GM12878 (cell line): ENCODE measurements around the gene MARF1. TPM values are rescaled to one million over a fixed set of nuclear protein-coding genes. Genes with fewer than 3 reads are reported as not detected.

ENCODE experiments used
- ATAC-seq: fragments of 200-7000 bp; cut with Tn5 transposase; 3 replicates; pipeline ENCODE4 v1.9.1; 2020; ENCODE audit warnings: mild to moderate bottlenecking, moderate library complexity
- BruUV-seq: library from RNA; stranded (reverse); fragments of 400-500 nt; replicated peaks from 2 replicates; lab custom pipeline; 2021; lab: Mats Ljungman, UMichigan
- CTCF ChIA-PET: fragments of 300-600 bp; sonication (Branson Sonifier 250); formaldehyde crosslinking; extraction: SDS; loops from one replicate; lab custom pipeline; 2021; ENCODE audit warnings: inconsistent platforms; lab: Yijun Ruan, JAX
- POLR2A ChIA-PET: fragments of 350-600 bp; formaldehyde crosslinking; extraction: SDS; loops from one replicate; lab custom pipeline; 2021; ENCODE audit warnings: inconsistent platforms; lab: Charles Lee
- RAD21 ChIA-PET: fragments of 300-600 bp; sonication (Branson Sonifier 250); formaldehyde crosslinking; loops from one replicate; lab custom pipeline; 2023; ENCODE audit warnings: antibody characterized with exemption; ENCODE audit not compliant: unreplicated experiment; lab: Charles Lee
- SMC1A ChIA-PET: fragments of 300-600 bp; sonication (Branson Sonifier 250); formaldehyde crosslinking; loops from one replicate; lab custom pipeline; 2023; ENCODE audit not compliant: unreplicated experiment, uncharacterized antibody; lab: Charles Lee
- DNase-seq: peaks from one replicate; pipeline ENCODE4 v3.0.0-alpha.2; 2011; ENCODE audit warnings: low read depth, low spot score
- FAIRE-seq: peaks from 3 replicates; lab custom pipeline; 2011; peaks lifted over from hg19 to GRCh38; lab: Jason Lieb, UNC
- H2AFZ ChIP-seq: 2 replicates; pipeline ENCODE4 v1.6.0; 2011; ENCODE audit warnings: low read depth, low read length, control low read depth; ENCODE audit not compliant: control insufficient read depth
- H3K27ac ChIP-seq: 2 replicates; pipeline ENCODE4 v1.5.1; 2011; ENCODE audit warnings: control low read depth; ENCODE audit not compliant: control insufficient read depth, insufficient read depth
- H3K27me3 ChIP-seq, 2 experiments: replicated peaks in 1 of 2; 2 replicates each; pipeline versions ENCODE4 v1.6.0 to v1.6.1; 2011; ENCODE audit warnings: low read length in 1 of 2; ENCODE audit not compliant: control insufficient read depth in 2 of 2, insufficient read depth in 2 of 2
- H3K36me3 ChIP-seq, 2 experiments: 2 replicates each; pipeline ENCODE4 v1.5.1; 2011; ENCODE audit warnings: low read length in 1 of 2; ENCODE audit not compliant: control insufficient read depth in 2 of 2, insufficient read depth in 2 of 2
- H3K4me1 ChIP-seq: 2 replicates; pipeline ENCODE4 v1.6.1; 2011; ENCODE audit warnings: mild to moderate bottlenecking, low read length, moderate library complexity, mixed read lengths; ENCODE audit not compliant: control insufficient read depth, insufficient read depth
- H3K4me2 ChIP-seq: 2 replicates; pipeline ENCODE4 v1.6.0; 2011; ENCODE audit warnings: control low read depth; ENCODE audit not compliant: control insufficient read depth, insufficient read depth
- H3K4me3 ChIP-seq: fragments of 200-600 bp; sonication (generic); 2 replicates; pipeline ENCODE4 v1.5.1; 2016
- H3K79me2 ChIP-seq: 2 replicates; pipeline ENCODE4 v1.6.0; 2011; ENCODE audit warnings: low read length; ENCODE audit not compliant: control insufficient read depth, insufficient read depth
- H3K9ac ChIP-seq: 2 replicates; pipeline ENCODE4 v1.8.0; 2011; ENCODE audit warnings: low read length, control low read depth, mixed read lengths; ENCODE audit not compliant: control insufficient read depth, insufficient read depth
- H3K9me3 ChIP-seq: replicated peaks from 3 replicates; pipeline ENCODE4 v1.5.1; 2011; ENCODE audit warnings: mild to moderate bottlenecking, low read length; ENCODE audit not compliant: control insufficient read depth, insufficient read depth
- H4K20me1 ChIP-seq: 2 replicates; pipeline ENCODE4 v1.6.0; 2011; ENCODE audit not compliant: control insufficient read depth, insufficient read depth
- MEF2A ChIP-seq: IDR thresholded peaks from 2 replicates; pipeline ENCODE4 v1.6.1; 2011; ENCODE audit warnings: low read depth, mild to moderate bottlenecking, low read length, moderate library complexity; ENCODE audit not compliant: insufficient read depth
- POLR2AphosphoS5 ChIP-seq: IDR thresholded peaks from 2 replicates; pipeline ENCODE4 v1.6.1; 2011; ENCODE audit warnings: mild to moderate bottlenecking, low read length, inconsistent platforms
- POU2F2 ChIP-seq: IDR thresholded peaks from 3 replicates; pipeline ENCODE4 v1.6.1; 2011; ENCODE audit warnings: low read depth, mild to moderate bottlenecking, low read length, borderline replicate concordance
- RUNX3 ChIP-seq: IDR thresholded peaks from 2 replicates; pipeline ENCODE4 v1.6.1; 2012; ENCODE audit warnings: low read length, inconsistent platforms
- TBL1XR1 ChIP-seq: IDR thresholded peaks from 2 replicates; pipeline ENCODE4 v1.6.1; 2012; ENCODE audit warnings: low read depth, low read length, improper control_type of control experiment
- TCF3 ChIP-seq: IDR thresholded peaks from 2 replicates; pipeline ENCODE4 v1.6.1; 2012; ENCODE audit warnings: low read depth, mild to moderate bottlenecking, low read length, borderline replicate concordance; ENCODE audit not compliant: insufficient read depth
- TCF7 ChIP-seq: IDR thresholded peaks from 2 replicates; pipeline ENCODE4 v1.6.1; 2014; ENCODE audit warnings: antibody characterized with exemption, borderline replicate concordance
- ZNF217 ChIP-seq: fragments of 450-650 bp; IDR thresholded peaks from 2 replicates; pipeline ENCODE4 v1.6.1; 2017; ENCODE audit warnings: antibody characterized with exemption, mild to moderate bottlenecking
- ZNF384 ChIP-seq: IDR thresholded peaks from 2 replicates; pipeline ENCODE4 v1.6.1; 2012; ENCODE audit warnings: low read depth, mild to moderate bottlenecking, low read length, improper control_type of control experiment, borderline replicate concordance
- WGBS: methylation state at CpG from one replicate; pipeline ENCODE4 v1.1.6; 2016; ENCODE audit warnings: low lambda C conversion rate; ENCODE audit not compliant: insufficient replicate concordance, insufficient coverage; ENCODE audit errors: missing lambda C conversion rate; 5-methylcytosine and 5-hydroxymethylcytosine counted together
- in situ Hi-C: fragments of 300-500 bp; cut with MboI; formaldehyde crosslinking; loops from 9 replicates; pipeline ENCODE4 v1.14.3; 2018; ENCODE audit warnings: mixed read lengths
- intact Hi-C: fragments of 100-400 bp; cut with micrococcal nuclease; formaldehyde crosslinking; loops from one replicate; pipeline ENCODE4 v1.14.2; 2022; ENCODE audit not compliant: unreplicated experiment
- polyA plus RNA-seq, 11 experiments: library from polyadenylated mRNA; depleted of rRNA in 4 of 11; unstranded in 6 of 11; stranded (reverse) in 5 of 11; fragments of >200 nt; fragmentation: Nextera tagmentation in 4 of 11; fragmentation: Illumina TruSeq in 1 of 11; extraction: Ambion mirVana in 4 of 11; extraction: Trizol in 1 of 11; gene quantifications; 1 replicate in 1 of 11; 2 replicates in 10 of 11; pipeline versions ENCODE4 v1.2.1 to v1.2.3, GENCODE V29; 2011 to 2016; ENCODE audit warnings: inconsistent platforms in 2 of 11, missing spikeins in 2 of 11, low read depth in 1 of 11
- total RNA-seq, 4 experiments: library from RNA; depleted of rRNA in 3 of 4; stranded (reverse); fragments of >200 nt in 3 of 4; fragmentation: Illumina TruSeq in 1 of 4; extraction: Trizol in 1 of 4; gene quantifications; 2 replicates each; pipeline versions ENCODE4 v1.2.1 to v1.2.3, GENCODE V29; 2013 to 2021
- TF ChIP-seq, protein P1 (sequence below): fragments of 450-650 bp; IDR thresholded peaks from 2 replicates; pipeline ENCODE4 v1.6.1; 2017; ENCODE audit warnings: borderline replicate concordance
- TF ChIP-seq, protein P2 (sequence below): fragments of 450-650 bp; IDR thresholded peaks from 2 replicates; pipeline ENCODE4 v1.6.1; 2017; ENCODE audit warnings: mild to moderate bottlenecking, moderate library complexity

The MARF1 gene
- total and polyA plus RNA-seq, 10 of the 15 experiments (the other 5 are each of a cell fraction or from before 2014, with no cell fraction given) = 4.5 to 40.1 (median 14.0) TPM

DNA sequence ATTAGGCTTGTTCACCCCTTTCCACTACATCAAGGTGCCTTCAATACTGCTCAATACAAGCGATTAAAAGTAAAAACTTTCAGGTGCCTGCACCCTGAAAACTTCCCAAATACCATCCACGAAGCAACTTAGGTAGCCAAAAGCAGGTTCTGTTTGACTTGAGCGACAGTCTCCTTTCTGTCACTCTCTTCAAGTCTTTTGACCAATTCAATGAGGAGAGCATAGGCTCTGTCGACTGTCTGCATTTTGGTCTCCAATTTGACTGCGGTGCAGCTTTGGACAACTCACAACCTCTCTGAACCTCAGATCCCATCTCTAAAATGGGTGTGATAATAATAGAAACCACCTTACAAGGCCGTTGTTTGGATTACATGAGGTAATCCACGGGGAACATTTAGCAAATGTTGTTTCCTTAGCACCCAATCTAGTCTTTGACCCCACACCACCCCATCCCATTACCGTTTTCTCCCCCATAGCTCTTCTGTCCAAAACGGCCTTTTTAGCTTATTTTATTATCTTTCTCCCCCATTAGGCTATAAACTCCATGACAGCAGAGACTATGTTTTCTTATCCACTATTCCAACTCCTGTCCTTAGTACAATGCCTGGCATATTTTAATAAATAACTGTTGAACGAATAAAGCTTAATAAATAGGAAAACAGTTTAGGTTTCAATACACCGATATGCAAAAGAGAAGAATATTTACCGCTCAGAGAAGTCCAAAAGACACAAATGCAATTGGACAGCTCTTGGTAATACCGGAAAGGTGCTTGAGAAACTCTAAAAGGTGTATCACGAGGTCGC is 999 bp downstream of the MARF1 start (continued):
- TF ChIP-seq, protein P1, sequence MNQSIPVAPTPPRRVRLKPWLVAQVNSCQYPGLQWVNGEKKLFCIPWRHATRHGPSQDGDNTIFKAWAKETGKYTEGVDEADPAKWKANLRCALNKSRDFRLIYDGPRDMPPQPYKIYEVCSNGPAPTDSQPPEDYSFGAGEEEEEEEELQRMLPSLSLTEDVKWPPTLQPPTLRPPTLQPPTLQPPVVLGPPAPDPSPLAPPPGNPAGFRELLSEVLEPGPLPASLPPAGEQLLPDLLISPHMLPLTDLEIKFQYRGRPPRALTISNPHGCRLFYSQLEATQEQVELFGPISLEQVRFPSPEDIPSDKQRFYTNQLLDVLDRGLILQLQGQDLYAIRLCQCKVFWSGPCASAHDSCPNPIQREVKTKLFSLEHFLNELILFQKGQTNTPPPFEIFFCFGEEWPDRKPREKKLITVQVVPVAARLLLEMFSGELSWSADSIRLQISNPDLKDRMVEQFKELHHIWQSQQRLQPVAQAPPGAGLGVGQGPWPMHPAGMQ = no peak
- TF ChIP-seq, protein P2, sequence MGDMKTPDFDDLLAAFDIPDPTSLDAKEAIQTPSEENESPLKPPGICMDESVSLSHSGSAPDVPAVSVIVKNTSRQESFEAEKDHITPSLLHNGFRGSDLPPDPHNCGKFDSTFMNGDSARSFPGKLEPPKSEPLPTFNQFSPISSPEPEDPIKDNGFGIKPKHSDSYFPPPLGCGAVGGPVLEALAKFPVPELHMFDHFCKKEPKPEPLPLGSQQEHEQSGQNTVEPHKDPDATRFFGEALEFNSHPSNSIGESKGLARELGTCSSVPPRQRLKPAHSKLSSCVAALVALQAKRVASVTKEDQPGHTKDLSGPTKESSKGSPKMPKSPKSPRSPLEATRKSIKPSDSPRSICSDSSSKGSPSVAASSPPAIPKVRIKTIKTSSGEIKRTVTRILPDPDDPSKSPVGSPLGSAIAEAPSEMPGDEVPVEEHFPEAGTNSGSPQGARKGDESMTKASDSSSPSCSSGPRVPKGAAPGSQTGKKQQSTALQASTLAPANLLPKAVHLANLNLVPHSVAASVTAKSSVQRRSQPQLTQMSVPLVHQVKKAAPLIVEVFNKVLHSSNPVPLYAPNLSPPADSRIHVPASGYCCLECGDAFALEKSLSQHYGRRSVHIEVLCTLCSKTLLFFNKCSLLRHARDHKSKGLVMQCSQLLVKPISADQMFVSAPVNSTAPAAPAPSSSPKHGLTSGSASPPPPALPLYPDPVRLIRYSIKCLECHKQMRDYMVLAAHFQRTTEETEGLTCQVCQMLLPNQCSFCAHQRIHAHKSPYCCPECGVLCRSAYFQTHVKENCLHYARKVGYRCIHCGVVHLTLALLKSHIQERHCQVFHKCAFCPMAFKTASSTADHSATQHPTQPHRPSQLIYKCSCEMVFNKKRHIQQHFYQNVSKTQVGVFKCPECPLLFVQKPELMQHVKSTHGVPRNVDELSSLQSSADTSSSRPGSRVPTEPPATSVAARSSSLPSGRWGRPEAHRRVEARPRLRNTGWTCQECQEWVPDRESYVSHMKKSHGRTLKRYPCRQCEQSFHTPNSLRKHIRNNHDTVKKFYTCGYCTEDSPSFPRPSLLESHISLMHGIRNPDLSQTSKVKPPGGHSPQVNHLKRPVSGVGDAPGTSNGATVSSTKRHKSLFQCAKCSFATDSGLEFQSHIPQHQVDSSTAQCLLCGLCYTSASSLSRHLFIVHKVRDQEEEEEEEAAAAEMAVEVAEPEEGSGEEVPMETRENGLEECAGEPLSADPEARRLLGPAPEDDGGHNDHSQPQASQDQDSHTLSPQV = no peak

DNA sequence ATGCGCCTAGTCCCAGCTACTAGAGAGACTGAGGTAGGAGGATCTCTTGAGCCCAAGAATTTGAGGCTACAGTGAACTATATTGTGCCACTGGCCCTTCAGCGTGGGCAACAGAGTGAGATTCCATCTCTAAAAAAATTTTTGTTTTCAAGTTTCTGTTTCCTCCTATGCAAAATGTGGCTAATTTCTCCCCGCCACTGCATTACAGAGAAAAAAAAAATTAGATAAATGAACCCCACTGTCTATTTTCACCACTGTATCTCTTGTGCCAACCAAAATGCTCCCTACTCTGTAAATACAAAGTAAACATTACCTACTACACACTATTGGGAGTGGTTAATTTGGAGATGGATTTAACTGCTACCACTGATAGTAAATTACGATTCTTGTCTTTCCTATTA is 2.0 kb downstream of the MARF1 start:
- no peak for ATAC-seq
- 0 out of 2 replicates have a peak, but pooled peaks have one; percentile 43 for TF ChIP-seq POLR2AphosphoS5
- 0 out of 2 replicates have a peak, but pooled peaks have one; percentile 46 for TF ChIP-seq TBL1XR1
- 0 out of 3 replicates have a peak, but pooled peaks have one; percentile 45 for TF ChIP-seq POU2F2
- 0 out of 2 replicates have a peak, but pooled peaks have one; percentile 17 for TF ChIP-seq MEF2A
- no peak for TF ChIP-seq TCF7
- TF ChIP-seq ZNF217 = no peak; the same call in 1 of the 2 replicates
- peak; percentile 44; the same call in 1 of the 2 replicates for TF ChIP-seq RUNX3
- peak; percentile 74; the same call in 1 of the 2 replicates for TF ChIP-seq ZNF384
- no peak for TF ChIP-seq TCF3
- peaks cover 44% of the 10 kb centered on the region for H3K79me2 ChIP-seq
- H3K9me3 ChIP-seq = no peaks in the 10 kb centered on the region
- H2AFZ ChIP-seq = no peak overlapping the region
- H3K27me3 ChIP-seq = no peaks in the 10 kb centered on the region
- intact Hi-C loops = no loop called here
- ChIA-PET CTCF (interaction anchor here (2.0 to 2.9 kb wide), 2 partner anchors 10 to 41 kb away, joined by 7 to 17 read pairs; no protein-coding TSS in a partner anchor), RAD21 (interaction anchor here (1.2 to 1.6 kb wide), 2 partner anchors 90 to 214 kb away, joined by 3 to 5 read pairs; no protein-coding TSS in a partner anchor), POLR2A (interaction anchor here (0.9 to 3.7 kb wide), 5 partner anchors 9 to 51 kb away, joined by 4 to 29 read pairs (median 4); partner anchors contain the start of gene NDE1), SMC1A (interaction anchor here (0.5 to 5.5 kb wide), 8 partner anchors 9 to 956 kb away, joined by 3 to 43 read pairs (median 6); no protein-coding TSS in a partner anchor)
- peaks cover 40% of the 10 kb centered on the region for H3K4me1 ChIP-seq
- H3K9ac ChIP-seq = peak overlapping the region; percentile 67
- peak overlapping the region; percentile 87 for H3K4me3 ChIP-seq
- H4K20me1 ChIP-seq = no peaks in the 10 kb centered on the region
- peak overlapping the region; percentile 75 for H3K27ac ChIP-seq
- no peak for DNase-seq
- FAIRE-seq = no peak
- peaks cover 1 to 8% of the 10 kb centered on the region in 2 experiments for H3K36me3 ChIP-seq
- WGBS = 0% methylated on average over 4 of the region's 4 CpGs
- BruUV-seq = no TSS peak
- in situ Hi-C loops = loop anchor here (25.0 kb wide), 1 partner anchor 1004 kb away; the partner anchor contains the start of genes BFAR and PARN
- H3K4me2 ChIP-seq = peak overlapping the region; percentile 78
